Measurements from ENCODE around the gene DSCAML1. TPM values are rescaled to one million over a fixed set of nuclear protein-coding genes. Genes with fewer than 3 reads are reported as not detected.

The DSCAML1 gene
- total RNA-seq, 1 experiment from 2014 or later: 0.15 TPM

- Histone ChIP-seq H2BK12ac (ENCODE audit: insufficient read length, low read depth, low read length) (no peak overlapping the region), H3K9me3 (ENCODE audit: control insufficient read depth, low read depth, low read length) (no peaks in the 10 kb centered on the region), H4K5ac (ENCODE audit: insufficient read length, low read depth, low read length) (no peak overlapping the region), H3K27me3 (ENCODE audit: insufficient read depth, low read length) (no peaks in the 10 kb centered on the region), H3K23me2 (ENCODE audit: insufficient read length, low read depth, low read length, poor library complexity, severe bottlenecking) (no peaks in the 10 kb centered on the region), H3K79me1 (ENCODE audit: insufficient read depth, low read depth, low read length, poor library complexity, severe bottlenecking) (no peaks in the 10 kb centered on the region), H2BK15ac (ENCODE audit: low read depth, low read length) (no peak overlapping the region), H2AFZ (ENCODE audit: low read length) (no peak overlapping the region), H3K9ac (ENCODE audit: extremely low read depth, insufficient read length, low read length) (no peak overlapping the region), H2BK20ac (ENCODE audit: low read depth, low read length, poor library complexity, severe bottlenecking) (no peak overlapping the region), H4K8ac (replicated peaks; ENCODE audit: insufficient read length, low read depth, low read length) (no peak overlapping the region), H4K91ac (ENCODE audit: insufficient read length, low read depth, low read length) (no peak overlapping the region), H3K4ac (ENCODE audit: low read depth, low read length) (no peak overlapping the region), H2BK120ac (ENCODE audit: low read depth, low read length, poor library complexity, severe bottlenecking) (no peak overlapping the region), H4K20me1 (ENCODE audit: control insufficient read depth, insufficient read depth, insufficient read length) (no peaks in the 10 kb centered on the region), H3K27ac (ENCODE audit: insufficient read length, low read depth, low read length) (no peak overlapping the region), H3K79me2 (ENCODE audit: insufficient read depth, low read length) (no peaks in the 10 kb centered on the region), H3K23ac (ENCODE audit: insufficient read length, low read depth, low read length) (no peak overlapping the region), H2BK5ac (ENCODE audit: insufficient read length, low read length) (no peak overlapping the region), H3K4me2 (ENCODE audit: insufficient read depth, insufficient read length, low read length) (no peak overlapping the region), H3K4me1 (ENCODE audit: insufficient read depth, low read length) (peaks cover 6% of the 10 kb centered on the region; the same call in 1 of the 2 replicates), H3K18ac (ENCODE audit: insufficient read length, low read depth, low read length) (no peak overlapping the region), H2AK5ac (ENCODE audit: insufficient read length, low read length) (no peak overlapping the region), H3T11ph (ENCODE audit: low read length) (no peak overlapping the region), H3K14ac (ENCODE audit: insufficient read depth, low read length) (no peak overlapping the region; the same call in 1 of the 2 replicates), H3K56ac (ENCODE audit: insufficient read length, low read depth, low read length) (no peak overlapping the region)
- Mint-ChIP-seq H3K9me3 (no peaks in the 10 kb centered on the region), H3K27ac (no peak overlapping the region), H3K36me3 (ENCODE audit: insufficient read depth in 1 of 3, low read depth in 3 of 3) (no peaks in the 10 kb centered on the region; a peak in 1 of 7 replicates), H3K4me3 (no peak overlapping the region), H3K27me3 (ENCODE audit: low read depth) (peaks cover 30% of the 10 kb centered on the region), H3K4me1 (peaks cover 32 to 39% of the 10 kb centered on the region in 2 experiments)
- no peak for TF ChIP-seq CTCF (conservative IDR thresholded peaks at IDR 0.05)
- WGBS (ENCODE audit: extremely low coverage, insufficient read length, low lambda C conversion rate): no CpG with 5 or more reads among the region's 6 CpGs
- no peak for DNase-seq
These were observed 111.5 kb downstream of the DSCAML1 start for GRCh38 chr11:117685566-117685965.

Measured in H9 (cell line).